PFSK-1 (cell line): Measurements from ENCODE around the gene PIH1D1.

ENCODE experiments used
- FOXP2 ChIP-seq: optimal IDR thresholded peaks from 2 replicates; pipeline ENCODE3; 2011; ENCODE audit warnings: borderline replicate concordance, control low read depth, inconsistent platforms; ENCODE audit not compliant: insufficient read depth; ENCODE audit errors: extremely low read length, extremely low read depth
- POLR2AphosphoS5 ChIP-seq: IDR thresholded peaks from 2 replicates; pipeline ENCODE4 v1.6.1; 2012; ENCODE audit warnings: low read depth, mild to moderate bottlenecking, control low read depth, low read length, moderate library complexity
- SIN3A ChIP-seq: IDR thresholded peaks from 2 replicates; pipeline ENCODE4 v1.6.1; 2012; ENCODE audit warnings: mild to moderate bottlenecking, low read length, moderate library complexity, borderline replicate concordance; ENCODE audit not compliant: insufficient read depth
- TAF1 ChIP-seq: IDR thresholded peaks from 2 replicates; pipeline ENCODE4 v1.6.1; 2012; ENCODE audit warnings: low read length, control low read depth, borderline replicate concordance; ENCODE audit not compliant: insufficient read depth
- TF ChIP-seq, protein P1 (sequence below), 2 experiments: IDR thresholded peaks; 2 replicates each; pipeline versions ENCODE4 v1.6.1 to v1.8.0; 2011 to 2012; ENCODE audit warnings: low read depth in 2 of 2, low read length in 2 of 2, control low read depth in 1 of 2, inconsistent platforms in 1 of 2, mild to moderate bottlenecking in 1 of 2, moderate library complexity in 1 of 2; ENCODE audit not compliant: insufficient read depth in 1 of 2

Gene PIH1D1

DNA sequence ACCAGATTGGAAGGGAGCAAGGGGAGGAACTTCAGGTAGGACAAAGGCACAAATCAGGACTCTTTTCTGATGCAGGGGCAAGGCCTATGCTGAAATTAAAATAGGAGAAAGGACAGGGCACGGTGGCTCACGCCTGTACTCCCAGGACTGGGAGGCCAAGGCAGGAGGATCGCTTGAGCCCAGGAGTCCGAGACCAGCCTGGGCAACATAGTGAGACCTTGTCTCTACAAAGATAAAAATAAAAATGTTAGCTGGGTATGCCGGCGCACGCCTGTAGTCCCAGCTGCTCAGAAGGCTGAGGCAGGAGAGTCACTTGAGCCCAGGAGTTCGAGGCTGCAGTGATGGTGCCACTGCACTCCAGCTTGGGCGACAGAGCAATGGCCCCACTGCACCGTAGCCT, 15.9 kb downstream of the PIH1D1 start:
- TF ChIP-seq FOXP2 (no peak), SIN3A (no peak), POLR2AphosphoS5 (no peak), TAF1 (no peak)
- TF ChIP-seq, protein P1, sequence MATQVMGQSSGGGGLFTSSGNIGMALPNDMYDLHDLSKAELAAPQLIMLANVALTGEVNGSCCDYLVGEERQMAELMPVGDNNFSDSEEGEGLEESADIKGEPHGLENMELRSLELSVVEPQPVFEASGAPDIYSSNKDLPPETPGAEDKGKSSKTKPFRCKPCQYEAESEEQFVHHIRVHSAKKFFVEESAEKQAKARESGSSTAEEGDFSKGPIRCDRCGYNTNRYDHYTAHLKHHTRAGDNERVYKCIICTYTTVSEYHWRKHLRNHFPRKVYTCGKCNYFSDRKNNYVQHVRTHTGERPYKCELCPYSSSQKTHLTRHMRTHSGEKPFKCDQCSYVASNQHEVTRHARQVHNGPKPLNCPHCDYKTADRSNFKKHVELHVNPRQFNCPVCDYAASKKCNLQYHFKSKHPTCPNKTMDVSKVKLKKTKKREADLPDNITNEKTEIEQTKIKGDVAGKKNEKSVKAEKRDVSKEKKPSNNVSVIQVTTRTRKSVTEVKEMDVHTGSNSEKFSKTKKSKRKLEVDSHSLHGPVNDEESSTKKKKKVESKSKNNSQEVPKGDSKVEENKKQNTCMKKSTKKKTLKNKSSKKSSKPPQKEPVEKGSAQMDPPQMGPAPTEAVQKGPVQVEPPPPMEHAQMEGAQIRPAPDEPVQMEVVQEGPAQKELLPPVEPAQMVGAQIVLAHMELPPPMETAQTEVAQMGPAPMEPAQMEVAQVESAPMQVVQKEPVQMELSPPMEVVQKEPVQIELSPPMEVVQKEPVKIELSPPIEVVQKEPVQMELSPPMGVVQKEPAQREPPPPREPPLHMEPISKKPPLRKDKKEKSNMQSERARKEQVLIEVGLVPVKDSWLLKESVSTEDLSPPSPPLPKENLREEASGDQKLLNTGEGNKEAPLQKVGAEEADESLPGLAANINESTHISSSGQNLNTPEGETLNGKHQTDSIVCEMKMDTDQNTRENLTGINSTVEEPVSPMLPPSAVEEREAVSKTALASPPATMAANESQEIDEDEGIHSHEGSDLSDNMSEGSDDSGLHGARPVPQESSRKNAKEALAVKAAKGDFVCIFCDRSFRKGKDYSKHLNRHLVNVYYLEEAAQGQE (IDR thresholded peaks at IDR 0.05; ENCODE audit: insufficient read depth in 1 of 2, low read depth in 2 of 2, low read length in 2 of 2), result no peak

GRCh38 chr19:49434907-49435583, 16.6 kb downstream of the PIH1D1 start:
- TF ChIP-seq FOXP2 (no peak), TAF1 (no peak), POLR2AphosphoS5 (no peak), SIN3A (no peak)
- TF ChIP-seq, protein P1 (IDR thresholded peaks at IDR 0.05; ENCODE audit: insufficient read depth in 1 of 2, low read depth in 2 of 2, low read length in 2 of 2), result no peak

- no peak for TF ChIP-seq POLR2AphosphoS5
- TF ChIP-seq TAF1, result no peak
Observed at GRCh38 chr19:49433240-49433901, 18.2 kb downstream of the PIH1D1 start.

DNA sequence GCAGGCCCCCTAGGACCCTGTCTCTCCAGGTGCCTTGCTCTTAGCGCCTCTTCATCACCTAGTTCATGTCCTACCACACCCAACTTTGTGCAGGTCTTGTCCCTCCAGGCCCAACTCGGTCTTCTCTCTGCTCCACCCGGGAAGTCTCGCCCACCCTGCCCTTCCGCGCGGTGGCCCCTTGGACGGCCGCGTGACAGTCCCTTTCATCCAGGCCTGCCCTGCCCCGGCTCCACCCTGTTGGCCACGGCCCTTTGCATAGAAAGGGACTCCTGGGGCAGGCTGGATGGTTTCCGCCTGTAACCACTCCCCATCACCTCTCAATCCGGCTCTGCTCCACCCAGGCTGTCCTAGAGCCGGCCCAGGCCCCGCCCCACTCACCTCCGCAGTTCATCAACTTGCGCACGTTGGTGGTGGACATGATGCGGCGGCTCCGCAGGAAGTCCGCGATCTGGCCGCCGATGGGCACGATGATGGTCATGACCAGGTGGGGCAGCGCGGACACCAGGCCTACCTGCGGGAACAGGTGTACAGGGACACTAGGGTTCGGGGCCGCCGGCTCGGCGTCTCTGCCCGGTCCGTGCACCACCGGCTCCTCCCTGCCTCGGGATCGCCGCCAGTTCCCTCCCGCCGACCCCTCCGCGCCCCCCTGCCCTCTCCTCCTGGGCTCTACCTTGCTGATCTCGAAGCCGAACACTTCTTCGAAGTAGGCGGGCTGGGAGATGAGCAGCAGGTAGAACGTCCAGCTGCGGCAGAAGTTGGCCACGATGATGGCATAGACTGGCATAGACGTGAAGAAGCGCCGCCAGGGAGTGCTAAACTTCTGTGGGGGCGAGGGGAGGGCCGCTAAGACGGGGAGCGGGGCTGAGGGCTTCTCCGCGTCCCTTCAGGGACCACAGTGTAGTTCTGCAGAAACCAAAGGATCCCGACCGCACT, 19.2 kb downstream of the PIH1D1 start:
- TF ChIP-seq POLR2AphosphoS5 (no peak), TAF1 (no peak), SIN3A (no peak), FOXP2 (no peak)
- TF ChIP-seq, protein P1 (IDR thresholded peaks at IDR 0.05; ENCODE audit: insufficient read depth in 1 of 2, low read depth in 2 of 2, low read length in 2 of 2), result no peak

- TF ChIP-seq POLR2AphosphoS5 (no peak), SIN3A (no peak), TAF1 (no peak), FOXP2 (no peak)
- TF ChIP-seq, protein P1 (IDR thresholded peaks at IDR 0.05; ENCODE audit: insufficient read depth in 1 of 2, low read depth in 2 of 2, low read length in 2 of 2), result no peak
Observed at GRCh38 chr19:49431330-49431749, 20.3 kb downstream of the PIH1D1 start.
